Measurements from ENCODE around the gene GMCL1.

DNA sequence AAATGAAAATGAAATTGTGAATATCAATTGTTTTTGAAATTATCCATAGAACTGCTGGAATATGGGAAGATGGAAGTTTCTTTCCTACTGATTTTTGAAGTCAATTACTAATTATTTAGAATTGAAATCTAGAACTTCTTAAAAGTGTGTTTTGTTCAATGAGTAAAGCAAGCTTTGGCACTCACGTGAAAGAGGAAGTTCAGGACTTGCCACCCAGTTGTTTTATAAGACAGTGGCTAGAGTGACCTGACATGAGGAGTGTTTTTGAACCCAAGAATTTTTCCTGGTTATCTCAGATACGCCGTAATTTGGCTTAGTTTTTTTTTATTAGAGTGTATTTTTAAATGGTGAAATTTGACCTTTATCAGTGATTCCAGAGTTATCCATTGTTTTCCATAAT is 88.9 kb downstream of the GMCL1 start:
- TF ChIP-seq GATA3 (IDR thresholded peaks at IDR 0.05; ENCODE audit: low read depth, low read length) = no peak
- TF ChIP-seq GATA2 (IDR thresholded peaks at IDR 0.05; ENCODE audit: low read depth, low read length) = no peak
